GM23338 (cell line): ENCODE measurements around the gene CDH4. TPM values are rescaled to one million over a fixed set of nuclear protein-coding genes. Genes with fewer than 3 reads are reported as not detected.

Experiments used
- ATAC-seq: fragments of 200-7000 bp; cut with Tn5 transposase; 3 replicates; pipeline ENCODE4 v1.9.1; 2020
- DNase-seq: peaks from one replicate; pipeline ENCODE4 v3.0.0-alpha.2; 2015; ENCODE audit warnings: low spot score
- H2AFZ ChIP-seq: fragments of 200-600 bp; sonication (generic); 2 replicates; pipeline ENCODE4 v1.8.0; 2016; ENCODE audit warnings: antibody characterized with exemption, mild to moderate bottlenecking, moderate library complexity
- H3F3A ChIP-seq: fragments of 200-600 bp; sonication (generic); replicated peaks from 2 replicates; pipeline ENCODE4 v1.8.0; 2017; ENCODE audit warnings: antibody characterized with exemption, mixed run types, low read depth
- H3K27ac ChIP-seq: fragments of 200-600 bp; sonication (generic); 2 replicates; pipeline ENCODE4 v1.6.1; 2016; ENCODE audit warnings: low read depth
- H3K27me3 ChIP-seq: fragments of 200-600 bp; sonication (generic); 2 replicates; pipeline ENCODE4 v1.8.0; 2016; ENCODE audit warnings: mild to moderate bottlenecking, mixed run types, moderate library complexity; ENCODE audit not compliant: insufficient read depth
- H3K36me3 ChIP-seq: fragments of 200-600 bp; sonication (generic); 2 replicates; pipeline ENCODE4 v1.8.0; 2016; ENCODE audit warnings: mild to moderate bottlenecking; ENCODE audit not compliant: insufficient read depth
- H3K4me1 ChIP-seq: fragments of 200-600 bp; sonication (generic); 2 replicates; pipeline ENCODE4 v1.8.0; 2016; ENCODE audit warnings: mild to moderate bottlenecking, moderate library complexity; ENCODE audit not compliant: insufficient read depth
- H3K4me2 ChIP-seq: fragments of 200-600 bp; sonication (generic); 2 replicates; pipeline ENCODE4 v1.7.1; 2017; ENCODE audit warnings: mixed run types
- H3K4me3 ChIP-seq: fragments of 200-600 bp; sonication (generic); 2 replicates; pipeline ENCODE4 v1.6.1; 2016; ENCODE audit warnings: mixed run types
- H3K79me2 ChIP-seq: fragments of 200-600 bp; sonication (generic); replicated peaks from 2 replicates; pipeline ENCODE4 v1.8.0; 2017; ENCODE audit warnings: mild to moderate bottlenecking; ENCODE audit not compliant: insufficient read depth
- H3K9me2 ChIP-seq: fragments of 200-600 bp; sonication (generic); 2 replicates; pipeline ENCODE4 v1.8.0; 2017; ENCODE audit not compliant: insufficient read depth
- H4K20me1 ChIP-seq: fragments of 200-600 bp; sonication (generic); replicated peaks from 2 replicates; pipeline ENCODE4 v1.8.0; 2017; ENCODE audit warnings: mild to moderate bottlenecking; ENCODE audit not compliant: insufficient read depth
- H3K27ac Mint-ChIP-seq: 2 replicates; pipeline ENCODE4 v1.8.0; 2020; ENCODE audit warnings: inconsistent platforms, mild to moderate bottlenecking, moderate library complexity, mixed read lengths
- H3K27me3 Mint-ChIP-seq: 3 replicates; pipeline ENCODE4 v1.8.0; 2022; ENCODE audit warnings: low read depth, mild to moderate bottlenecking, moderate library complexity, mixed read lengths, inconsistent platforms; ENCODE audit not compliant: insufficient read depth, poor library complexity
- H3K36me3 Mint-ChIP-seq: 3 replicates; pipeline ENCODE4 v1.8.0; 2021; ENCODE audit warnings: low read depth, mild to moderate bottlenecking, inconsistent platforms, moderate library complexity, mixed read lengths
- H3K4me1 Mint-ChIP-seq: 3 replicates; pipeline ENCODE4 v1.8.0; 2020; ENCODE audit warnings: mild to moderate bottlenecking, inconsistent platforms, mixed read lengths
- H3K4me3 Mint-ChIP-seq: 3 replicates; pipeline ENCODE4 v1.8.0; 2021; ENCODE audit warnings: moderate library complexity, mild to moderate bottlenecking, inconsistent platforms, mixed read lengths
- H3K9me3 Mint-ChIP-seq: 3 replicates; pipeline ENCODE4 v1.8.0; 2020; ENCODE audit warnings: moderate library complexity, mild to moderate bottlenecking, inconsistent platforms, mixed read lengths
- CTCF ChIP-seq, 2 experiments: fragments of 200-600 bp in 1 of 2; sonication (generic) in 1 of 2; conservative IDR thresholded peaks; 2 replicates each; pipeline versions ENCODE4 v1.5.1 to v1.6.1; 2016 to 2017; ENCODE audit warnings: antibody characterized with exemption in 2 of 2, low read depth in 2 of 2, mild to moderate bottlenecking in 2 of 2, moderate library complexity in 1 of 2
- POLR2AphosphoS5 ChIP-seq: IDR thresholded peaks from 2 replicates; pipeline ENCODE4 v1.6.1; 2016; ENCODE audit warnings: antibody characterized with exemption, low read depth
- REST ChIP-seq: IDR thresholded peaks from one replicate; pipeline ENCODE4 v1.6.1; 2018; ENCODE audit warnings: antibody characterized with exemption; ENCODE audit not compliant: unreplicated experiment
- ZNF462 ChIP-seq: fragments of 250-450 bp; sonication (Bioruptor Pico); IDR thresholded peaks from 2 replicates; pipeline ENCODE4 v1.5.0; 2020; ENCODE audit warnings: mild to moderate bottlenecking, moderate library complexity
- polyA plus RNA-seq: library from polyadenylated mRNA; unstranded; fragments of >200 nt; fragmentation: Nextera tagmentation; extraction: Ambion mirVana; gene quantifications from 2 replicates; pipeline ENCODE4 v1.2.1, GENCODE V29; 2016
- total RNA-seq: library from RNA; depleted of rRNA; stranded (reverse); fragments of >200 nt; shearing (Covaris generic); gene quantifications from 2 replicates; pipeline ENCODE4 v1.2.3, GENCODE V29; 2014

Gene CDH4
- total and polyA plus RNA-seq, 2 experiments from 2014 or later: 1.2 to 4.2 TPM

- TF ChIP-seq ZNF462 (CRISPR knock-in tag): no peak
- TF ChIP-seq REST: no peak
These were observed 145.1 kb downstream of the CDH4 start (continued) for GRCh38 chr20:61397146-61397545.

- H3K9me2 ChIP-seq: 0 out of 2 replicates have a peak, but pooled peaks cover 2% of the 10 kb centered on the region
- no peaks in the 10 kb centered on the region for H3K79me2 ChIP-seq
- H3K9me3 Mint-ChIP-seq: no peaks in the 10 kb centered on the region
- no peak overlapping the region for H3K27ac ChIP-seq
- H3K4me2 ChIP-seq: no peak overlapping the region
- no peaks in the 10 kb centered on the region for H3K27me3 ChIP-seq
- H3K4me3 Mint-ChIP-seq: no peak overlapping the region
- H3K36me3 ChIP-seq: no peaks in the 10 kb centered on the region
- H3K4me1 ChIP-seq: no peaks in the 10 kb centered on the region
- no peak overlapping the region for H3K4me3 ChIP-seq
- H2AFZ ChIP-seq: no peak overlapping the region
- no peaks in the 10 kb centered on the region; the same call in 1 of the 3 replicates for H3K36me3 Mint-ChIP-seq
- H3K4me1 Mint-ChIP-seq: peaks cover under 1% of the 10 kb centered on the region; the same call in 2 of the 3 replicates
- no peaks in the 10 kb centered on the region for H3F3A ChIP-seq
- ATAC-seq (no peak), DNase-seq (no peak)
- no peak overlapping the region for H3K27ac Mint-ChIP-seq
- H3K27me3 Mint-ChIP-seq: peaks cover 12% of the 10 kb centered on the region
- no peaks in the 10 kb centered on the region for H4K20me1 ChIP-seq
- TF ChIP-seq CTCF (conservative IDR thresholded peaks at IDR 0.05; ENCODE audit: low read depth in 2 of 2) (no peak), REST (no peak), POLR2AphosphoS5 (no peak)
These were observed 145.7 kb downstream of the CDH4 start for GRCh38 chr20:61397790-61398189.
